GM12878 (cell line): ENCODE results near the gene CFAP20. TPM values are rescaled to one million over a fixed set of nuclear protein-coding genes. Genes with fewer than 3 reads are reported as not detected.

ENCODE experiments used
- ATAC-seq: fragments of 200-7000 bp; cut with Tn5 transposase; 3 replicates; pipeline ENCODE4 v1.9.1; 2020; ENCODE audit warnings: mild to moderate bottlenecking, moderate library complexity
- BruUV-seq: library from RNA; stranded (reverse); fragments of 400-500 nt; replicated peaks from 2 replicates; lab custom pipeline; 2021; lab: Mats Ljungman, UMichigan
- CTCF ChIA-PET: fragments of 300-600 bp; sonication (Branson Sonifier 250); formaldehyde crosslinking; extraction: SDS; loops from one replicate; lab custom pipeline; 2021; ENCODE audit warnings: inconsistent platforms; lab: Yijun Ruan, JAX
- POLR2A ChIA-PET: fragments of 350-600 bp; formaldehyde crosslinking; extraction: SDS; loops from one replicate; lab custom pipeline; 2021; ENCODE audit warnings: inconsistent platforms; lab: Charles Lee
- RAD21 ChIA-PET: fragments of 300-600 bp; sonication (Branson Sonifier 250); formaldehyde crosslinking; loops from one replicate; lab custom pipeline; 2023; ENCODE audit warnings: antibody characterized with exemption; ENCODE audit not compliant: unreplicated experiment; lab: Charles Lee
- SMC1A ChIA-PET: fragments of 300-600 bp; sonication (Branson Sonifier 250); formaldehyde crosslinking; loops from one replicate; lab custom pipeline; 2023; ENCODE audit not compliant: unreplicated experiment, uncharacterized antibody; lab: Charles Lee
- DNase-seq: peaks from one replicate; pipeline ENCODE4 v3.0.0-alpha.2; 2011; ENCODE audit warnings: low read depth, low spot score
- FAIRE-seq: peaks from 3 replicates; lab custom pipeline; 2011; peaks lifted over from hg19 to GRCh38; lab: Jason Lieb, UNC
- H2AFZ ChIP-seq: 2 replicates; pipeline ENCODE4 v1.6.0; 2011; ENCODE audit warnings: low read depth, low read length, control low read depth; ENCODE audit not compliant: control insufficient read depth
- H3K27ac ChIP-seq: 2 replicates; pipeline ENCODE4 v1.5.1; 2011; ENCODE audit warnings: control low read depth; ENCODE audit not compliant: control insufficient read depth, insufficient read depth
- H3K27me3 ChIP-seq, 2 experiments: replicated peaks in 1 of 2; 2 replicates each; pipeline versions ENCODE4 v1.6.0 to v1.6.1; 2011; ENCODE audit warnings: low read length in 1 of 2; ENCODE audit not compliant: control insufficient read depth in 2 of 2, insufficient read depth in 2 of 2
- H3K36me3 ChIP-seq, 2 experiments: 2 replicates each; pipeline ENCODE4 v1.5.1; 2011; ENCODE audit warnings: low read length in 1 of 2; ENCODE audit not compliant: control insufficient read depth in 2 of 2, insufficient read depth in 2 of 2
- H3K4me1 ChIP-seq: 2 replicates; pipeline ENCODE4 v1.6.1; 2011; ENCODE audit warnings: mild to moderate bottlenecking, low read length, moderate library complexity, mixed read lengths; ENCODE audit not compliant: control insufficient read depth, insufficient read depth
- H3K4me2 ChIP-seq: 2 replicates; pipeline ENCODE4 v1.6.0; 2011; ENCODE audit warnings: control low read depth; ENCODE audit not compliant: control insufficient read depth, insufficient read depth
- H3K4me3 ChIP-seq: fragments of 200-600 bp; sonication (generic); 2 replicates; pipeline ENCODE4 v1.5.1; 2016
- H3K79me2 ChIP-seq: 2 replicates; pipeline ENCODE4 v1.6.0; 2011; ENCODE audit warnings: low read length; ENCODE audit not compliant: control insufficient read depth, insufficient read depth
- H3K9ac ChIP-seq: 2 replicates; pipeline ENCODE4 v1.8.0; 2011; ENCODE audit warnings: low read length, control low read depth, mixed read lengths; ENCODE audit not compliant: control insufficient read depth, insufficient read depth
- H3K9me3 ChIP-seq: replicated peaks from 3 replicates; pipeline ENCODE4 v1.5.1; 2011; ENCODE audit warnings: mild to moderate bottlenecking, low read length; ENCODE audit not compliant: control insufficient read depth, insufficient read depth
- H4K20me1 ChIP-seq: 2 replicates; pipeline ENCODE4 v1.6.0; 2011; ENCODE audit not compliant: control insufficient read depth, insufficient read depth
- ASH2L ChIP-seq: fragments of 300-600, 200-600 bp; sonication (generic); IDR thresholded peaks from 2 replicates; pipeline ENCODE4 v1.6.1; 2017; ENCODE audit warnings: low read depth, mild to moderate bottlenecking, borderline replicate concordance
- BCLAF1 ChIP-seq: fragments of 450-650 bp; IDR thresholded peaks from 2 replicates; pipeline ENCODE4 v1.6.1; 2017; ENCODE audit warnings: antibody characterized with exemption, mild to moderate bottlenecking, moderate library complexity
- BRCA1 ChIP-seq: IDR thresholded peaks from 2 replicates; pipeline ENCODE4 v1.6.1; 2011; ENCODE audit warnings: low read depth, low read length, improper control_type of control experiment
- FOXM1 ChIP-seq: IDR thresholded peaks from 2 replicates; pipeline ENCODE4 v1.6.1; 2012; ENCODE audit warnings: low read depth, mild to moderate bottlenecking, inconsistent platforms, low read length, moderate library complexity
- GATAD2B ChIP-seq: fragments of 450-650 bp; conservative IDR thresholded peaks from 2 replicates; pipeline ENCODE4 v1.6.1; 2017; ENCODE audit warnings: low read depth, mild to moderate bottlenecking, moderate library complexity
- JUND ChIP-seq: IDR thresholded peaks from 2 replicates; pipeline ENCODE4 v1.6.1; 2012; ENCODE audit warnings: low read depth, mild to moderate bottlenecking, low read length, improper control_type of control experiment, moderate library complexity
- KAT2A ChIP-seq: conservative IDR thresholded peaks from 2 replicates; pipeline ENCODE4 v1.6.1; 2011; ENCODE audit warnings: low read depth, low read length; ENCODE audit not compliant: control insufficient read depth
- KLF5 ChIP-seq: fragments of 450-650 bp; IDR thresholded peaks from 2 replicates; pipeline ENCODE4 v1.6.1; 2014; ENCODE audit warnings: mild to moderate bottlenecking; ENCODE audit not compliant: partially characterized antibody
- NFYB ChIP-seq: IDR thresholded peaks from 2 replicates; pipeline ENCODE4 v1.6.1; 2011; ENCODE audit warnings: low read depth, mild to moderate bottlenecking, low read length, improper control_type of control experiment, moderate library complexity; ENCODE audit not compliant: insufficient read depth
- NRF1 ChIP-seq: conservative IDR thresholded peaks from 2 replicates; pipeline ENCODE4 v1.6.1; 2011; ENCODE audit warnings: mild to moderate bottlenecking, low read depth, low read length, improper control_type of control experiment
- PAX8 ChIP-seq: fragments of 450-650 bp; IDR thresholded peaks from 2 replicates; pipeline ENCODE4 v1.6.1; 2017; ENCODE audit warnings: mild to moderate bottlenecking, moderate library complexity
- POLR2A ChIP-seq: IDR thresholded peaks from 2 replicates; pipeline ENCODE4 v1.6.1; 2011; ENCODE audit warnings: low read depth, mild to moderate bottlenecking, low read length
- POLR2AphosphoS5 ChIP-seq: IDR thresholded peaks from 2 replicates; pipeline ENCODE4 v1.6.1; 2011; ENCODE audit warnings: mild to moderate bottlenecking, low read length, inconsistent platforms
- RELA ChIP-seq: fragments of 450-650 bp; IDR thresholded peaks from 2 replicates; pipeline ENCODE4 v1.8.0; 2014; ENCODE audit warnings: borderline replicate concordance; ENCODE audit not compliant: partially characterized antibody
- RFX5 ChIP-seq: IDR thresholded peaks from 2 replicates; pipeline ENCODE4 v1.6.1; 2011; ENCODE audit warnings: low read depth, low read length, improper control_type of control experiment
- SMARCA5 ChIP-seq: fragments of 450-650 bp; IDR thresholded peaks from 2 replicates; pipeline ENCODE4 v1.6.1; 2017; ENCODE audit warnings: mild to moderate bottlenecking
- SMC3 ChIP-seq: IDR thresholded peaks from 2 replicates; pipeline ENCODE4 v1.6.1; 2011; ENCODE audit warnings: low read length, improper control_type of control experiment, borderline replicate concordance
- SP1 ChIP-seq: IDR thresholded peaks from one replicate; pipeline ENCODE4 v1.6.1; 2011; ENCODE audit warnings: low read depth, low read length
- ZNF622 ChIP-seq: fragments of 450-650 bp; IDR thresholded peaks from 2 replicates; pipeline ENCODE4 v1.6.1; 2017; ENCODE audit warnings: mild to moderate bottlenecking, inconsistent platforms
- WGBS: methylation state at CpG from one replicate; pipeline ENCODE4 v1.1.6; 2016; ENCODE audit warnings: low lambda C conversion rate; ENCODE audit not compliant: insufficient replicate concordance, insufficient coverage; ENCODE audit errors: missing lambda C conversion rate; 5-methylcytosine and 5-hydroxymethylcytosine counted together
- in situ Hi-C: fragments of 300-500 bp; cut with MboI; formaldehyde crosslinking; loops from 9 replicates; pipeline ENCODE4 v1.14.3; 2018; ENCODE audit warnings: mixed read lengths
- intact Hi-C: fragments of 100-400 bp; cut with micrococcal nuclease; formaldehyde crosslinking; loops from one replicate; pipeline ENCODE4 v1.14.2; 2022; ENCODE audit not compliant: unreplicated experiment
- polyA plus RNA-seq, 11 experiments: library from polyadenylated mRNA; depleted of rRNA in 4 of 11; unstranded in 6 of 11; stranded (reverse) in 5 of 11; fragments of >200 nt; fragmentation: Nextera tagmentation in 4 of 11; fragmentation: Illumina TruSeq in 1 of 11; extraction: Ambion mirVana in 4 of 11; extraction: Trizol in 1 of 11; gene quantifications; 1 replicate in 1 of 11; 2 replicates in 10 of 11; pipeline versions ENCODE4 v1.2.1 to v1.2.3, GENCODE V29; 2011 to 2016; ENCODE audit warnings: inconsistent platforms in 2 of 11, missing spikeins in 2 of 11, low read depth in 1 of 11
- total RNA-seq, 4 experiments: library from RNA; depleted of rRNA in 3 of 4; stranded (reverse); fragments of >200 nt in 3 of 4; fragmentation: Illumina TruSeq in 1 of 4; extraction: Trizol in 1 of 4; gene quantifications; 2 replicates each; pipeline versions ENCODE4 v1.2.1 to v1.2.3, GENCODE V29; 2013 to 2021
- TF ChIP-seq, protein P1 (sequence below): IDR thresholded peaks from 2 replicates; pipeline ENCODE4 v1.6.1; 2011; ENCODE audit warnings: mild to moderate bottlenecking, low read depth, low read length, moderate library complexity; ENCODE audit not compliant: insufficient replicate concordance

CFAP20 gene
- total and polyA plus RNA-seq, 10 of the 15 experiments (the other 5 are each of a cell fraction or from before 2014, with no cell fraction given) = 10.9 to 61.7 (median 46.2) TPM

DNA sequence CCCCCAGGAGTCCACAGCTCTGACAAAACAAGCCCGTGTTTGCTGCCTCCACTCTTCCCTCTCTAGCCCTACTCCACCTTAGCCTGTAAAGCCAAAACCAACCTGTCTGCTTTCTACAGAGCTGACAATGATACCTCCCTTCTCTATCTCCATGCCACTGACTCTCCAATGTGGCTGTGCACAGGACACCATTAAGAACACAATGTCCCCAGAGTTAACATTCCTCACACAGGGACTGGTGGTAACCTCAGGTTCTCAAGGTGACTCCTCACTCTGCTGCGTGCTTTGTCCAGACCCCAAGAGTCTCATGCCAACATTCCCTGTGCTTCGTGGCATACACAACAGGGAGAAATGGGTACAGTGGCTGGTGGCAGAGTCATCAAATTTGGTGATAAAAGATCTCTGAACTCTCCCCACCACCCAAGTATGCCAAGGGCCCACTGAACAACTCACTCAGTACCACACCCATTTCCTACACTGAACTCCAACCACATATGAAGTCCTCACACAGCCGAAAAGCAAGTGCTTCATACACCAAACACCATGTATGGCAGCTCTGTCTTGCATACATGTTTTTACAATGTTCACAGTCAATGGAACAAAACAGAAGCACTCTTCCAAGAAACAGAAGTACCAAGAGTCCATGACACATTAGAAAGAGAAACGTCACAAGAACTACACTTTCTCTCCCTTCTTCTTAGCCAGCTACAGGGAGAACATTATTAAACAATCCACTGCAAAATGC is 47.6 kb upstream of the CFAP20 start (continued):
- TF ChIP-seq BCLAF1 (no peak), SP1 (no peak), ASH2L (no peak), KLF5 (no peak), ZNF622 (no peak), NFYB (no peak)

GRCh38 chr16:58170223-58170622 is 41.0 kb upstream of the CFAP20 start:
- ChIA-PET POLR2A (no interaction called here), SMC1A (interaction anchor here (1.1 to 1.2 kb wide), 2 partner anchors 18 to 29 kb away, joined by 3 read pairs; no protein-coding TSS in a partner anchor), CTCF (interaction anchor here (0.8 kb wide), 1 partner anchor 129 kb away, joined by 3 read pairs; no protein-coding TSS in a partner anchor), RAD21 (interaction anchor here (1.6 kb wide), 1 partner anchor 41 kb away, joined by 3 read pairs; the partner anchor contains the start of gene CFAP20)
- in situ Hi-C loops = no loop called here
- Histone ChIP-seq H3K4me3 (no peak overlapping the region), H3K79me2 (no peaks in the 10 kb centered on the region; the same call in 1 of the 2 replicates), H4K20me1 (no peaks in the 10 kb centered on the region), H3K9me3 (no peaks in the 10 kb centered on the region), H3K27me3 (no peaks in the 10 kb centered on the region), H3K4me1 (no peaks in the 10 kb centered on the region), H3K27ac (no peak overlapping the region), H2AFZ (no peak overlapping the region), H3K4me2 (no peak overlapping the region), H3K9ac (no peak overlapping the region), H3K36me3 (peaks cover 12 to 40% of the 10 kb centered on the region in 2 experiments)
- TF ChIP-seq RFX5 (no peak), POLR2AphosphoS5 (no peak), JUND (no peak), PAX8 (no peak), NRF1 (no peak), BRCA1 (no peak), GATAD2B (no peak), SP1 (no peak), SMC3 (no peak), SMARCA5 (no peak), POLR2A (no peak), FOXM1 (no peak), RELA (no peak), KAT2A (no peak)
- TF ChIP-seq, protein P1, sequence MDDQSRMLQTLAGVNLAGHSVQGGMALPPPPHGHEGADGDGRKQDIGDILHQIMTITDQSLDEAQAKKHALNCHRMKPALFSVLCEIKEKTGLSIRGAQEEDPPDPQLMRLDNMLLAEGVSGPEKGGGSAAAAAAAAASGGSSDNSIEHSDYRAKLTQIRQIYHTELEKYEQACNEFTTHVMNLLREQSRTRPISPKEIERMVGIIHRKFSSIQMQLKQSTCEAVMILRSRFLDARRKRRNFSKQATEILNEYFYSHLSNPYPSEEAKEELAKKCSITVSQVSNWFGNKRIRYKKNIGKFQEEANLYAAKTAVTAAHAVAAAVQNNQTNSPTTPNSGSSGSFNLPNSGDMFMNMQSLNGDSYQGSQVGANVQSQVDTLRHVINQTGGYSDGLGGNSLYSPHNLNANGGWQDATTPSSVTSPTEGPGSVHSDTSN = no peak
- FAIRE-seq (no peak), ATAC-seq (no peak), DNase-seq (no peak)
- 100% methylated on average over 2 of the region's 2 CpGs for WGBS
- no TSS peak for BruUV-seq
- intact Hi-C loops = no loop called here
